Glutamatergic neuron (in vitro differentiated cells): ENCODE results near the gene SDR42E1. TPM values are rescaled to one million over a fixed set of nuclear protein-coding genes. Genes with fewer than 3 reads are reported as not detected.

Source experiments
- DNase-seq: peaks from one replicate; pipeline ENCODE4 v3.0.0; 2022
- H3K27ac Mint-ChIP-seq: one replicate; pipeline ENCODE4 v1.8.0; 2020; ENCODE audit warnings: mild to moderate bottlenecking, mixed read lengths, inconsistent platforms; ENCODE audit not compliant: unreplicated experiment
- H3K27me3 Mint-ChIP-seq: one replicate; pipeline ENCODE4 v1.8.0; 2020; ENCODE audit warnings: mild to moderate bottlenecking, moderate library complexity, mixed read lengths, inconsistent platforms; ENCODE audit not compliant: unreplicated experiment
- H3K36me3 Mint-ChIP-seq: one replicate; pipeline ENCODE4 v1.8.0; 2020; ENCODE audit warnings: mild to moderate bottlenecking, mixed read lengths, inconsistent platforms; ENCODE audit not compliant: unreplicated experiment
- H3K4me1 Mint-ChIP-seq: one replicate; pipeline ENCODE4 v1.8.0; 2020; ENCODE audit warnings: mild to moderate bottlenecking, low read depth, mixed read lengths, inconsistent platforms; ENCODE audit not compliant: unreplicated experiment
- H3K4me3 Mint-ChIP-seq: one replicate; pipeline ENCODE4 v1.8.0; 2020; ENCODE audit warnings: mild to moderate bottlenecking, mixed read lengths, inconsistent platforms; ENCODE audit not compliant: unreplicated experiment
- H3K9me3 Mint-ChIP-seq: one replicate; pipeline ENCODE4 v1.8.0; 2020; ENCODE audit warnings: mild to moderate bottlenecking, moderate library complexity, mixed read lengths, inconsistent platforms; ENCODE audit not compliant: unreplicated experiment
- CTCF ChIP-seq: fragments of 200-600 bp; sonication (generic); IDR thresholded peaks from one replicate; pipeline ENCODE4 v1.5.0; 2021; ENCODE audit not compliant: partially characterized antibody, unreplicated experiment
- total RNA-seq: library from RNA; stranded (reverse); fragmentation: NEBNext Ultra II Directional; extraction: Animal tissue kit (Norgen Biotek cat#: 25700); gene quantifications from one replicate; pipeline ENCODE4 v1.2.1, GENCODE V29; 2021; ENCODE audit not compliant: unreplicated experiment

SDR42E1 gene
- total RNA-seq, 1 donor from 2014 or later: 0.20 TPM

- Mint-ChIP-seq H3K9me3 (no peaks in the 10 kb centered on the region), H3K4me1 (no peaks in the 10 kb centered on the region), H3K36me3 (no peaks in the 10 kb centered on the region), H3K27me3 (peaks cover 1% of the 10 kb centered on the region), H3K4me3 (no peak overlapping the region), H3K27ac (no peak overlapping the region)
- no peak for DNase-seq
- no peak for TF ChIP-seq CTCF
These were observed 34.2 kb upstream of the SDR42E1 start for GRCh38 chr16:82045465-82045864.

GRCh38 chr16:82044585-82044911 is 33.3 kb upstream of the SDR42E1 start:
- TF ChIP-seq CTCF: no peak

GRCh38 chr16:82043680-82044584 is 32.7 kb upstream of the SDR42E1 start:
- Mint-ChIP-seq H3K9me3 (peaks cover 2% of the 10 kb centered on the region), H3K4me1 (no peaks in the 10 kb centered on the region), H3K27ac (no peak overlapping the region), H3K4me3 (no peak overlapping the region), H3K27me3 (peaks cover 1% of the 10 kb centered on the region), H3K36me3 (no peaks in the 10 kb centered on the region)
- DNase-seq: no peak
- no peak for TF ChIP-seq CTCF

More at GRCh38 chr16:82044585-82044911, 33.3 kb upstream of the SDR42E1 start:
- H3K27ac Mint-ChIP-seq: no peak overlapping the region
- H3K4me1 Mint-ChIP-seq: no peaks in the 10 kb centered on the region
- no peak for DNase-seq
- H3K9me3 Mint-ChIP-seq: no peaks in the 10 kb centered on the region
- H3K36me3 Mint-ChIP-seq: no peaks in the 10 kb centered on the region
- no peak overlapping the region for H3K4me3 Mint-ChIP-seq
- peaks cover 1% of the 10 kb centered on the region for H3K27me3 Mint-ChIP-seq

- peaks cover 1% of the 10 kb centered on the region for H3K27me3 Mint-ChIP-seq
- H3K27ac Mint-ChIP-seq: no peak overlapping the region
- H3K9me3 Mint-ChIP-seq: peaks cover 2% of the 10 kb centered on the region
- no peak for DNase-seq
- H3K4me1 Mint-ChIP-seq: no peaks in the 10 kb centered on the region
- no peak for TF ChIP-seq CTCF
- no peak overlapping the region for H3K4me3 Mint-ChIP-seq
- H3K36me3 Mint-ChIP-seq: no peaks in the 10 kb centered on the region
These were observed 31.6 kb upstream of the SDR42E1 start for GRCh38 chr16:82042846-82043245.

GRCh38 chr16:82042144-82042543 is 30.9 kb upstream of the SDR42E1 start:
- Mint-ChIP-seq H3K4me1 (no peaks in the 10 kb centered on the region), H3K36me3 (no peaks in the 10 kb centered on the region)

More at GRCh38 chr16:82042144-82042543, 30.9 kb upstream of the SDR42E1 start:
- Mint-ChIP-seq H3K27ac (no peak overlapping the region), H3K9me3 (peaks cover 2% of the 10 kb centered on the region), H3K27me3 (peaks cover 1% of the 10 kb centered on the region), H3K4me3 (no peak overlapping the region)
- DNase-seq: no peak
- TF ChIP-seq CTCF: no peak
